Amygdala (tissue), 56 donors: Measurements from ENCODE around the gene NOL8.

Experiments used
- DNase-seq, 56 donors: peaks; one replicate each; lab custom pipeline; 2025; lab: John Stamatoyannopoulos, UW

NOL8 gene

DNA sequence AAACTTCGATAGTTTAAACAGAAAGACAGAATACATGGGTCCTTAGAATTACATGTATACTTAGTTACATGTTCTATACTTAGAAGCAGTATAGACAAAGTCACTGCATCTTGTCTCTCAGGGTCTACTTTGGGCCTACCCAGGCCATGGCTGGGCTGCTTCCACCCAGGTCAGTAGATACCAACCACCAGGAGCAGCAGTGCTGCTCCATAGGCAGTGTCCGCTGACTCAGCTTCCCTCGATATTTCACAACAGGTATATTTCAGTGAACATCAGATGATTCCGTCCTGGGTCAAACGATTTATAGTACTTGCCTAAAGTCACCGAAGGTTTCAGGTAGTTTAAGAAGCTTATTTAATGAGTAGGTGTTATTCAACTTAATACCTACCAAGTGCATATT, 49.6 kb downstream of the NOL8 start:
- DNase-seq, result no peak

DNA sequence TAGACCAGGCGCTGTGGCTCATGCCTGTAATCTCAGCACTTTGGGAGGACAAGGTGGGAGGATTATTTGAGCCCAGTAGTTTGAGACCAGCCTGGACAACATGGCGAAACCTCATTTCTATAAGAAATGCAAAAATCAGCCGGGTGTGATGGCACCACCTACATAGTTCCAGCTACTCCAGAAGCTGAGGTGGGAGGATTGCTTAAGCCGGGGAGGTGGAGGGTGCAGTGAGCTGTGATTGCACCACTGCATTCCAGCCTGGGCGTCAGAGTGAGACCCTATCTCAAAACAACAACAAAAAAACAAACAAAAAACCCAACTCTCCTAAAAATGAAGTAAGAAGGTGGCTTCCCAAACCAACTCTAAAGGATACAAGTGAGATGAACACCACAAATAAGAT, 54.6 kb downstream of the NOL8 start:
- DNase-seq, result no peak

DNA sequence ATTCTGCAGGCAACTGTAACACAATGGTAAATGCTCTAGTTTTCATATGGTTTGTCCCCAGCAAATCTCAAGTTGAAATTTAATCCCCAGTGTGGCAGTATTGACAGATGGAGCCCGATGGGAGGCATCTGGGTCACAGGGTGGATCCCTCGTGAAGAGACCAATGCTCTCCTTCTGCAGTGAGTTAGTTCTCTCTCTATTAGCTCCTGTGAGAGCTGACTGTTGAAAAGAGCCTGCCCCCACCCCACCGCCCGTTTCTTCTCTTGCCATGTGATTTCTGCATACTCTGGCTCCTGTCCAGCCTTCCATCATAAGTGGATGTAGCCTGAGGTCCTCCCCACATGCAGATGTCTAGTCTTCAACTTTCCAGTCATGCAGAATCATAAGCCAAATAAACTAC, 58.7 kb downstream of the NOL8 start:
- no peak for DNase-seq

DNA sequence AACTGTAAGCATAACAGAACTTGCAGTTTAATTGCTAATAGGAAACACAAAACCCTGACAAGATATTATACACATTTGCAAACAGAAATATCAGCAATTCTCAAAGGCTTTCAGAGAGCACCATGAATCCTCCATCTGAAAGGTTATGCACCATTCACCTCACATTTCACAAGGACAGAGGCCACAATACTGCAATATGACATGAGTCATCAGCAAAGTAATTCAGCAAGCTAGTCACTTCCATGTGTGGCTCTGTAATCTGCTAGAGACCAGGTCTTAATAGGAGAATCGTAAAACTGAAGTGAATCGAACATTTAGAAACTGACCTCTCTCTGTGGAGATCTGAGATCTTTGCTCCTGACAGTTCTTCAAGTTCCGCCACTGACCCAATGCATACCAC, 60.0 kb downstream of the NOL8 start:
- no peak for DNase-seq

DNA sequence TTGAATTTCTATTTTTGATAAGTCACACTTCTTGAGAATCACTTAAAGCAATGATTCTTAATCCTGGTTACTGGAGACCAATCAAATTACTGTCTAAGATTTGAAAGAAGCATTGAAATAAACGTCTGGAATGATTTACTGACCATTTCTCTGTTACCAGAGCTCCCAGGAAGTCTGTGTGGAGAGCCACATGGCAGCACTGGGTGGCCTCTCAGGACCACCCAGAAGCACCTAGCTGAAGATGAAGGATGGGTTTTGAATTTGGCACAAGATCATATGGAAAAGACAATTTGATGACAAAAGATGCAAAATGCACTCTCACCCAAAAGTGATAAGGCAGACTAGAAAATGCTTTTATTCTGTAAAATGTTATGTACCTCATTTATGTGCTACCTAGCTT, 62.0 kb downstream of the NOL8 start:
- DNase-seq, result no peak

DNA sequence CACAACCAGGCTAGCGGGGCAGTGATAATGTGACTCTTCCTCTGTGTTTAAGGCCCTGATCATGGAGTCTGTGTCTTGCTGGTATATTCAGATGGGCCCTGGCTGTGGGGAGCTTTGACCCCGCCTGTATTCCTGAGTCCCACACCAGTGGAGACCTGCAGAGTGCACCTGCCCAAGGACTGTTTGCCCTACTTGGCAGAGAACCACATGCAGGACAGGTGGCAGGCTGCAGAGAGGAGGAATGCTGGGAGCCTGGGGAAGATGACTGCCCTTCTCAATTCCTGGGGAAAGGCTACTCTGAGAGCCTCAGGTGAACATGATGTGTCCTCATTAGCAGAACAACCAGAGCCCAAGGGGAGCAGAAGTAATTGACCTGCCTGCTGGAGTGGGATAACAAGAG, 67.8 kb downstream of the NOL8 start:
- DNase-seq, result no peak

DNA sequence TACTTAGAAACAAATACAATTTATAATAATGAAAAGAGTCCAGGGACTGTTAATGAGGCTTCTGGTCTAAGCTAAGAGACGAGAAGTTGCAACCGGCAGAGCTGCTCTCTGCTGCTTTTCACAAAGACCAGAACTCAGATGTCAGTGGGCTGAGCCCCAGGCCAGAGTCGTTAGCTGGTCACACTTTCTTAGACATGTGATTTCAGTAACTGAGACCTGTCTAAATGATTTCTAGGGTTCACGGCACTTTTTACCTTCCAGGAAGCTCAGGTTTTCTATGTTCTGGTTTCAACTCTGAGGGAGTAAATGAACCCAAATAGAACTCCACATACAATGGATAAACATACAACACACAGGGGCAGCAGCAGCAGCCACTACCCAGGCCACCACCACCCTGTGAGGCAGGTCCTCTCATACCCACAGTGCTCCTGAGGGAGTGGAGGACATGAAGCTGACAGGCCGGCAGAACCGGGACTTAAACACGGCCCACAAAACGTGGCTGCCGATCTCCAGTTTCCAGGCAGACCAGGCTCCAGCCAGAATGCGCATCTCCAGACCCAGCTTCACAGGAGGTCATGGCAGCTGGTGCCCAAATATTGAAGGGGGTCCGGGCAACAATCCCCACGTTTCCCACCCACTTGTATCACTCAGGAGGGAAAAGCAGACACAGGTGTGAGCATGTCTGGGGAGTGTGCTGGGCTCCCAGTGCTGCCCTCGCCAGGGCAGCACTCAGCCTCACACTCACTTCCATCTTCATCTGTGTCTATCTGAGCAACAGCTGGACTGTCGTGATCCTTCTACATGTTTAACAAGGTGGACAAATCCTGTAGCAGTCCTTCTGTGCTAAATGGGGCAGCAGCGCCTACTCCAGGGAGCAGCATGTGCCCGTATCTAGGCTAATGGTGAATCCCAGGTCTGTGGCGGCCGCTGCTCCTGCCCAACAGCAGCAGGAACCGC, 70.5 kb downstream of the NOL8 start:
- no peak for DNase-seq

DNA sequence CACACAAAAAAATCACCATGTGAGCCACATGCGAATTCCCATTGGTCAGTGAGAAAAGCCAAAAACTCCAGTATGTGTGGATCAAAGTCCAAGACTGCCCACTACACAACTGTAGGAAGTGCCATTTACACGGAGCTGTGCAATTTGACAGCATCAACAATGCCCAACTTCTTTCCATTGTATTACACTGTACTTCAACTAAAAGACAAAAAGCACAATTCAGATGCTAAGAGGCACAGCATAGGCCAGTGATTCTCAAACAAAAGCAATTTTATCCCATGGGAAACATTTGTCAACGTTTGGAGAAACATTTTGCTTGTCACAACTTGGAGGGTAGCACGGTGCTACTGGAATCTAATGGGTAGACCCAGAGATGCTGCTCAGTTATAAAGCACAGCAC, 71.5 kb downstream of the NOL8 start:
- peak in 1 of 56 donors; percentile 4 for DNase-seq

DNA sequence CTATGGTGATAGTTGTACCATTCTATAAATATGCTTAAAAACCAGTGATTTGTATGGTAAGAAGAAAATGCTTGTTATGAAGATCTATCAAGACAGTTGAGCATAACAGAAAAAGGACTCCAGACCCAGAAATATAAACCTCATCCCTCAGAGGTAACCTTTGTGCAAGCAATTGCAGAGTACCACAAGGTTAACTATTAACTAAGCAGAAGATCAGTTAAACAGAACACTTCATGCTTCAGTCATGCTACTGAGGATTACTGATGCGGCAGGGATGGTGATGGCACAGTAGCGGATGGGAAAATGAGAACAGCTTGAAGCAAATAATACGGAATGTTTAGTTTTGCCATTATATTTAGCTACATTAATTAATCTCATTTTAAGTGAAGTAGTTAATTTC, 77.2 kb downstream of the NOL8 start:
- no peak for DNase-seq
